K562 (cell line): ENCODE measurements around the gene IL31RA. TPM values are rescaled to one million over a fixed set of nuclear protein-coding genes. Genes with fewer than 3 reads are reported as not detected.

Experiments
- ATAC-seq: fragments of 200-7000 bp; cut with Tn5 transposase; 3 replicates; pipeline ENCODE4 v1.9.1; 2020; ENCODE audit warnings: moderate library complexity
- BruUV-seq: library from RNA; stranded (reverse); fragments of 400-500 nt; replicated peaks from 2 replicates; lab custom pipeline; 2021; lab: Mats Ljungman, UMichigan
- CTCF ChIA-PET: fragments of 300-600 bp; formaldehyde crosslinking; extraction: SDS; loops from one replicate; lab custom pipeline; 2021; ENCODE audit warnings: low intra/inter-chr PET ratio; lab: Yijun Ruan, JAX
- POLR2A ChIA-PET: fragments of 300-600, 350-650 bp; sonication (Branson Sonifier 250); formaldehyde crosslinking; extraction: SDS; loops from one replicate; lab custom pipeline; 2021; ENCODE audit warnings: antibody characterized with exemption, inconsistent platforms; lab: Yijun Ruan, JAX
- DNase-seq, 4 experiments: peaks; one replicate each; pipeline versions ENCODE4 v3.0.0 to v3.0.0-alpha.2; 2011 to 2018; ENCODE audit warnings: low spot score in 3 of 4, mixed read lengths in 3 of 4; ENCODE audit errors: extremely low read depth in 1 of 4
- FAIRE-seq: peaks from 2 replicates; lab custom pipeline; 2011; peaks lifted over from hg19 to GRCh38; lab: Jason Lieb, UNC
- H2AFZ ChIP-seq: 2 replicates; pipeline ENCODE4 v1.6.0; 2011; ENCODE audit warnings: low read depth, low read length, control low read depth, inconsistent platforms
- H3K27ac ChIP-seq: fragments of 200-600 bp; 3 replicates; pipeline ENCODE4 v1.8.0; 2011; ENCODE audit warnings: low read depth, mild to moderate bottlenecking, control low read depth, inconsistent platforms, low read length, moderate library complexity, mixed read lengths; ENCODE audit errors: extremely low read depth
- H3K27me3 ChIP-seq, 2 experiments: fragments of 300-600 bp in 1 of 2; 2 replicates in 1 of 2; 3 replicates in 1 of 2; pipeline versions ENCODE4 v1.6.0 to v1.8.0; 2011; ENCODE audit warnings: inconsistent platforms in 2 of 2, low read length in 2 of 2, mild to moderate bottlenecking in 1 of 2, mixed read lengths in 1 of 2, moderate library complexity in 1 of 2; ENCODE audit not compliant: control insufficient read depth in 2 of 2, insufficient read depth in 2 of 2
- H3K36me3 ChIP-seq: fragments of 300-600 bp; 3 replicates; pipeline ENCODE4 v1.8.0; 2011; ENCODE audit warnings: mild to moderate bottlenecking, low read length, inconsistent platforms; ENCODE audit not compliant: control insufficient read depth, insufficient read depth
- H3K4me1 ChIP-seq, 2 experiments: fragments of 200-600 bp in 1 of 2; replicated peaks in 1 of 2; 2 replicates in 1 of 2; 3 replicates in 1 of 2; pipeline versions ENCODE4 v1.5.1 to v1.8.0; 2011; ENCODE audit warnings: inconsistent platforms in 2 of 2, low read length in 2 of 2, mild to moderate bottlenecking in 1 of 2, mixed read lengths in 1 of 2, moderate library complexity in 1 of 2; ENCODE audit not compliant: control insufficient read depth in 2 of 2, insufficient read depth in 2 of 2
- H3K4me2 ChIP-seq: 2 replicates; pipeline ENCODE4 v1.6.1; 2011; ENCODE audit warnings: low read length, control low read depth, inconsistent platforms, mixed read lengths; ENCODE audit not compliant: insufficient read depth
- H3K4me3 ChIP-seq: fragments of 200-600 bp; sonication (generic), shearing (Covaris generic); 2 replicates; pipeline ENCODE4 v1.5.1; 2016; ENCODE audit warnings: control low read depth, inconsistent platforms
- H3K79me2 ChIP-seq: fragments of 200-600 bp; 3 replicates; pipeline ENCODE4 v1.8.0; 2011; ENCODE audit warnings: low read length, inconsistent platforms; ENCODE audit not compliant: control insufficient read depth, insufficient read depth
- H3K9ac ChIP-seq, 2 experiments: 2 replicates each; pipeline versions ENCODE4 v1.6.0 to v1.6.1; 2011; ENCODE audit warnings: low read depth in 2 of 2, low read length in 2 of 2, control low read depth in 1 of 2, inconsistent platforms in 1 of 2, mild to moderate bottlenecking in 1 of 2, mixed read lengths in 1 of 2; ENCODE audit not compliant: insufficient read depth in 1 of 2
- H3K9me1 ChIP-seq: one replicate; pipeline ENCODE4 v1.6.0; 2011; ENCODE audit warnings: inconsistent platforms, mild to moderate bottlenecking, low read length, moderate library complexity; ENCODE audit not compliant: control insufficient read depth, insufficient read depth
- H3K9me3 ChIP-seq: replicated peaks from 2 replicates; pipeline ENCODE4 v1.5.1; 2011; ENCODE audit warnings: low read depth, low read length, inconsistent platforms; ENCODE audit not compliant: control insufficient read depth, insufficient read depth
- H4K20me1 ChIP-seq: replicated peaks from 2 replicates; pipeline ENCODE4 v1.6.1; 2011; ENCODE audit warnings: low read length, inconsistent platforms, mixed read lengths; ENCODE audit not compliant: control insufficient read depth, insufficient read depth
- BDP1 ChIP-seq: IDR thresholded peaks from 3 replicates; pipeline ENCODE4 v1.6.1; 2011; ENCODE audit not compliant: insufficient read length, insufficient read depth
- CEBPZ ChIP-seq: fragments of 150-350 bp; IDR thresholded peaks from 2 replicates; pipeline ENCODE4 v1.6.1; 2014; ENCODE audit warnings: low read depth, mild to moderate bottlenecking, low read length, borderline replicate concordance
- CREM ChIP-seq: IDR thresholded peaks from 2 replicates; pipeline ENCODE4 v1.6.1; 2014; ENCODE audit warnings: antibody characterized with exemption, low read depth
- DPF2 ChIP-seq: fragments of 450-650 bp; IDR thresholded peaks from 2 replicates; pipeline ENCODE4 v1.6.1; 2016
- FOXA1 ChIP-seq: fragments of 450-650 bp; IDR thresholded peaks from 2 replicates; pipeline ENCODE4 v1.6.1; 2016; ENCODE audit warnings: mild to moderate bottlenecking, borderline replicate concordance
- MNT ChIP-seq, 2 experiments: fragments of 450-650 bp; conservative IDR thresholded peaks; 2 replicates each; pipeline ENCODE4 v1.6.1; 2017; ENCODE audit warnings: mild to moderate bottlenecking in 2 of 2, moderate library complexity in 2 of 2
- RFX1 ChIP-seq: fragments of 450-650 bp; IDR thresholded peaks from 2 replicates; pipeline ENCODE4 v1.6.1; 2016; ENCODE audit warnings: mild to moderate bottlenecking, moderate library complexity
- TFAP4 ChIP-seq: sonication (generic); formaldehyde crosslinking; IDR thresholded peaks from 2 replicates; pipeline ENCODE4 v1.8.0; 2022; ENCODE audit warnings: missing genetic modification reagents, mild to moderate bottlenecking, moderate library complexity, borderline replicate concordance
- ZBTB34 ChIP-seq: fragments of 250-450 bp; sonication (Bioruptor Pico); IDR thresholded peaks from 2 replicates; pipeline ENCODE4 v1.8.0; 2021; ENCODE audit warnings: mild to moderate bottlenecking, moderate library complexity
- ZBTB9 ChIP-seq: fragments of 450-650 bp; formaldehyde crosslinking; IDR thresholded peaks from 2 replicates; pipeline ENCODE4 v1.4.0; 2020; ENCODE audit warnings: mild to moderate bottlenecking, moderate library complexity
- ZNF354B ChIP-seq: fragments of 250-450 bp; sonication (Bioruptor Pico); IDR thresholded peaks from 2 replicates; pipeline ENCODE4 v1.4.0; 2020
- ZNF41 ChIP-seq: fragments of 250-450 bp; sonication (Bioruptor Pico); conservative IDR thresholded peaks from 2 replicates; pipeline ENCODE4 v1.4.0; 2020; ENCODE audit warnings: mild to moderate bottlenecking
- WGBS: fragments of 100-300 bp; shearing (Covaris generic); methylation state at CpG from one replicate; pipeline ENCODE4 v1.1.6; 2016; ENCODE audit warnings: low coverage, mixed read lengths; ENCODE audit not compliant: insufficient coverage; ENCODE audit errors: missing lambda C conversion rate; 5-methylcytosine and 5-hydroxymethylcytosine counted together
- in situ Hi-C: fragments of 300-500 bp; cut with MboI; formaldehyde crosslinking; loops from 4 replicates; pipeline ENCODE4 v1.15.0; 2018; ENCODE audit warnings: inconsistent platforms, mixed read lengths
- intact Hi-C: fragments of 100-400 bp; cut with micrococcal nuclease; formaldehyde crosslinking; loops from 2 replicates; pipeline ENCODE4 v1.14.2; 2022
- polyA plus RNA-seq, 8 experiments: library from polyadenylated mRNA; depleted of rRNA in 4 of 8; stranded (reverse) in 5 of 8; unstranded in 3 of 8; fragments of >200 nt; fragmentation: Nextera tagmentation in 2 of 8; fragmentation: Illumina TruSeq in 1 of 8; extraction: Ambion mirVana in 2 of 8; extraction: Trizol in 1 of 8; gene quantifications; 2 replicates each; pipeline versions ENCODE4 v1.2.1 to v1.2.3, GENCODE V29; 2011 to 2014; ENCODE audit warnings: inconsistent platforms in 1 of 8, missing spikeins in 1 of 8
- total RNA-seq, 7 experiments: library from RNA; depleted of rRNA in 6 of 7; stranded (reverse); fragments of >200 nt in 6 of 7; fragmentation: Illumina TruSeq in 2 of 7; extraction: Trizol in 2 of 7; gene quantifications; 2 replicates each; pipeline versions ENCODE4 v1.2.1 to v1.2.3, GENCODE V29; 2011 to 2021; ENCODE audit warnings: low replicate concordance in 1 of 7

Gene IL31RA
- total and polyA plus RNA-seq, 9 of the 15 experiments (the other 6 are each of a cell fraction or from before 2014, with no cell fraction given) = not detected

- no peak overlapping the region for H2AFZ ChIP-seq
- POLR2A ChIA-PET = no interaction called here
- no peak for TF ChIP-seq FOXA1
- TF ChIP-seq DPF2 = no peak
- no peak for TF ChIP-seq TFAP4 (CRISPR knock-in tag)
- TF ChIP-seq ZNF41 (CRISPR knock-in tag) = no peak
- TF ChIP-seq CREM = no peak
- no peak for TF ChIP-seq MNT (conservative IDR thresholded peaks at IDR 0.05)
- TF ChIP-seq CEBPZ = no peak
- no peak for TF ChIP-seq RFX1
- no peak for TF ChIP-seq ZNF354B
- TF ChIP-seq ZBTB9 (CRISPR knock-in tag) = no peak
- no peak for TF ChIP-seq BDP1
- TF ChIP-seq ZBTB34 (CRISPR knock-in tag) = no peak
- TF ChIP-seq, all 486 proteins: peak for 0
- FAIRE-seq (no peak), DNase-seq (no peak), ATAC-seq (no peak)
- peaks cover 2 to 10% of the 10 kb centered on the region in 2 experiments; a peak in 2 of 5 replicates for H3K27me3 ChIP-seq
- H3K4me3 ChIP-seq = no peak overlapping the region
- H4K20me1 ChIP-seq = 0 out of 2 replicates have a peak, but pooled peaks cover 3% of the 10 kb centered on the region
- peaks cover 2% of the 10 kb centered on the region for H3K9me3 ChIP-seq
- CTCF ChIA-PET = no interaction called here
- 2% methylated on average over 3 of the region's 3 CpGs for WGBS
- intact Hi-C loops = no loop called here
- in situ Hi-C loops = no loop called here
- no peak overlapping the region for H3K9ac ChIP-seq
- no peaks in the 10 kb centered on the region for H3K79me2 ChIP-seq
- no TSS peak for BruUV-seq
- no peaks in the 10 kb centered on the region; a peak in 1 of 5 replicates for H3K4me1 ChIP-seq
- no peak overlapping the region for H3K4me2 ChIP-seq
- H3K27ac ChIP-seq = no peak overlapping the region
- H3K36me3 ChIP-seq = no peaks in the 10 kb centered on the region
- H3K9me1 ChIP-seq = no peaks in the 10 kb centered on the region
These were observed 9.1 kb downstream of the IL31RA start for GRCh38 chr5:55860288-55860687.
